Hepatocyte (in vitro differentiated cells): Measurements from ENCODE around the gene TBL3.

Experiments
- CTCF ChIP-seq: fragments of 200-600 bp; sonication (generic); IDR thresholded peaks from 2 replicates; pipeline ENCODE4 v1.5.1; 2016; ENCODE audit warnings: antibody characterized with exemption, mild to moderate bottlenecking; ENCODE audit not compliant: poor library complexity
- EZH2 ChIP-seq: fragments of 200-600 bp; sonication (generic); IDR thresholded peaks from 2 replicates; pipeline ENCODE4 v1.6.1; 2016; ENCODE audit warnings: antibody characterized with exemption, mild to moderate bottlenecking, borderline replicate concordance
- EZH2phosphoT487 ChIP-seq: fragments of 200-600 bp; sonication (generic); IDR thresholded peaks from one replicate; pipeline ENCODE4 v1.6.1; 2018; ENCODE audit warnings: antibody characterized with exemption, mild to moderate bottlenecking, low read depth, moderate library complexity; ENCODE audit not compliant: unreplicated experiment, severe bottlenecking

DNA sequence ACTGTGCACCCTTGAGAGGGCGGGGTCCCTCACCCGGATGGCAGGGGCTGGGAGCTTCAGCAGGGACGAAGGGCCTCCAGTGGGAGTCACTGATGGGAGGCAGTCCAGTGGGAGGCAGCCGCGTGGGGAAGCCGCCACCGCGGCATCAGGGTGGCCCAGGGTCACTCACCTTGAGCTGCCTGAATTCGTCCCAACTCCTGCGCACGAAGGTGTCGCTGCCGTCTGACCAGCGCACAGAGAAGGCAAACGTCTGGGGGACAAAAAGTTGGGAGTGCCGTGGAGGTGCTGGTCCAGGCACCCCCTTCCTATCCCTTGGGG is 8.9 kb downstream of the TBL3 start:
- TF ChIP-seq CTCF (no peak), EZH2 (no peak), EZH2phosphoT487 (no peak)
